GM12874 (cell line): ENCODE measurements around the gene KIAA0040.

Experiments
- CTCF ChIP-seq: IDR thresholded peaks from 2 replicates; pipeline ENCODE4 v1.5.1; 2011; ENCODE audit warnings: low read depth, mild to moderate bottlenecking, control low read depth, low read length, moderate library complexity; ENCODE audit not compliant: insufficient read depth

KIAA0040 gene

GRCh38 chr1:175114996-175115395, 77.6 kb downstream of the KIAA0040 start:
- TF ChIP-seq CTCF, result no peak
